SK-N-SH (cell line): ENCODE results near the gene BABAM1. TPM values are rescaled to one million over a fixed set of nuclear protein-coding genes. Genes with fewer than 3 reads are reported as not detected.

Experiments
- CTCF ChIA-PET: fragments of 300-600, 350-600 bp; formaldehyde crosslinking; extraction: SDS; loops from one replicate; lab custom pipeline; 2021; lab: Yijun Ruan, JAX
- POLR2A ChIA-PET: fragments of 350-600 bp; sonication (Branson Sonifier 250); formaldehyde crosslinking; extraction: SDS; loops from one replicate; lab custom pipeline; 2020; ENCODE audit warnings: antibody characterized with exemption, inconsistent platforms; lab: Yijun Ruan, JAX
- DNase-seq: peaks from one replicate; pipeline ENCODE4 v3.0.0; 2012
- H2AFZ ChIP-seq: fragments of 200-600 bp; sonication (generic); 2 replicates; pipeline ENCODE4 v1.8.1; 2016; ENCODE audit warnings: antibody characterized with exemption, mild to moderate bottlenecking, low read depth
- H3F3A ChIP-seq: fragments of 200-600 bp; sonication (generic); replicated peaks from 2 replicates; pipeline ENCODE3; 2016; ENCODE audit warnings: antibody characterized with exemption, mild to moderate bottlenecking; ENCODE audit not compliant: insufficient read depth
- H3K27ac ChIP-seq, 2 experiments: fragments of 200-500 bp in 1 of 2; fragments of 200-600 bp in 1 of 2; sonication (Bioruptor generic) in 1 of 2; sonication (generic), shearing (Covaris generic) in 1 of 2; 2 replicates each; pipeline versions ENCODE4 v1.5.1 to v1.6.1; 2014 to 2016; ENCODE audit warnings: low read depth in 2 of 2, inconsistent platforms in 1 of 2, low read length in 1 of 2, mild to moderate bottlenecking in 1 of 2, mixed read lengths in 1 of 2
- H3K27me3 ChIP-seq: fragments of 200-600 bp; sonication (generic), shearing (Covaris generic); 2 replicates; pipeline ENCODE4 v1.6.1; 2016; ENCODE audit warnings: mixed run types; ENCODE audit not compliant: insufficient read depth
- H3K36me3 ChIP-seq, 2 experiments: fragments of 200-500 bp in 1 of 2; fragments of 200-600 bp in 1 of 2; sonication (Bioruptor generic) in 1 of 2; sonication (generic) in 1 of 2; replicated peaks in 1 of 2; 2 replicates each; pipeline versions ENCODE3 to v1.5.1; 2014 to 2016; ENCODE audit warnings: low read length in 1 of 2, mild to moderate bottlenecking in 1 of 2; ENCODE audit not compliant: insufficient read depth in 2 of 2, control insufficient read depth in 1 of 2
- H3K4me1 ChIP-seq, 2 experiments: fragments of 200-500 bp in 1 of 2; fragments of 200-600 bp in 1 of 2; sonication (Bioruptor generic) in 1 of 2; sonication (generic), shearing (Covaris generic) in 1 of 2; 2 replicates each; pipeline versions ENCODE4 v1.5.1 to v1.6.1; 2014 to 2016; ENCODE audit warnings: low read depth in 1 of 2, low read length in 1 of 2, mixed run types in 1 of 2; ENCODE audit not compliant: insufficient read depth in 2 of 2, control insufficient read depth in 1 of 2
- H3K4me2 ChIP-seq: fragments of 200-600 bp; sonication (generic), shearing (Covaris generic); 2 replicates; pipeline ENCODE4 v1.6.1; 2017; ENCODE audit warnings: mixed run types
- H3K4me3 ChIP-seq, 2 experiments: fragments of 200-500 bp in 1 of 2; fragments of 200-600 bp in 1 of 2; sonication (Bioruptor generic) in 1 of 2; sonication (generic), shearing (Covaris generic) in 1 of 2; 2 replicates each; pipeline versions ENCODE4 v1.5.1 to v1.8.1; 2014 to 2016; ENCODE audit warnings: low read depth in 2 of 2, inconsistent platforms in 1 of 2, low read length in 1 of 2, mild to moderate bottlenecking in 1 of 2, mixed read lengths in 1 of 2, moderate library complexity in 1 of 2
- H3K79me2 ChIP-seq: fragments of 200-600 bp; sonication (generic); 2 replicates; pipeline ENCODE4 v1.8.1; 2017; ENCODE audit warnings: mild to moderate bottlenecking; ENCODE audit not compliant: insufficient read depth
- H3K9ac ChIP-seq: fragments of 200-600 bp; sonication (generic); 2 replicates; pipeline ENCODE4 v1.6.1; 2017; ENCODE audit warnings: mixed run types
- H3K9me2 ChIP-seq: fragments of 200-600 bp; sonication (generic); 2 replicates; pipeline ENCODE4 v1.6.1; 2017; ENCODE audit warnings: mixed run types
- H3K9me3 ChIP-seq: fragments of 200-600 bp; sonication (generic); 2 replicates; pipeline ENCODE4 v1.6.1; 2017; ENCODE audit warnings: mixed run types, mild to moderate bottlenecking, moderate library complexity
- H4K20me1 ChIP-seq: fragments of 200-600 bp; sonication (generic); 2 replicates; pipeline ENCODE4 v1.6.1; 2017; ENCODE audit warnings: mild to moderate bottlenecking, mixed run types; ENCODE audit not compliant: insufficient read depth
- CHD2 ChIP-seq: fragments of 150-350 bp; IDR thresholded peaks from 2 replicates; pipeline ENCODE4 v1.6.1; 2018; ENCODE audit warnings: low read length; ENCODE audit not compliant: partially characterized antibody
- ELF1 ChIP-seq: IDR thresholded peaks from 2 replicates; pipeline ENCODE4 v1.4.0; 2012
- GATA2 ChIP-seq: sonication (generic); formaldehyde crosslinking; IDR thresholded peaks from 2 replicates; pipeline ENCODE4 v1.5.0; 2020; ENCODE audit warnings: mild to moderate bottlenecking, missing genetic modification reagents
- MXI1 ChIP-seq: IDR thresholded peaks from 2 replicates; pipeline ENCODE4 v1.6.1; 2012; ENCODE audit warnings: mild to moderate bottlenecking, low read depth, low read length, improper control_type of control experiment
- TCF12 ChIP-seq: IDR thresholded peaks from 2 replicates; pipeline ENCODE4 v1.4.0; 2012
- TEAD4 ChIP-seq: IDR thresholded peaks from 2 replicates; pipeline ENCODE4 v1.4.0; 2012; ENCODE audit warnings: mild to moderate bottlenecking, borderline replicate concordance; ENCODE audit not compliant: insufficient read depth
- YY1 ChIP-seq: IDR thresholded peaks from 2 replicates; pipeline ENCODE4 v1.4.0; 2012; ENCODE audit warnings: low read depth, mild to moderate bottlenecking
- WGBS: methylation state at CpG from one replicate; pipeline ENCODE4 v1.1.6; 2017; ENCODE audit warnings: low lambda C conversion rate; 5-methylcytosine and 5-hydroxymethylcytosine counted together
- polyA plus RNA-seq, 3 experiments: library from polyadenylated mRNA; depleted of rRNA; stranded (reverse); fragments of >200 nt; gene quantifications; 2 replicates each; pipeline ENCODE4 v1.2.3, GENCODE V29; 2012
- TF ChIP-seq, protein P1 (sequence below): IDR thresholded peaks from 2 replicates; pipeline ENCODE4 v1.4.0; 2012; ENCODE audit warnings: low read depth, borderline replicate concordance

Gene BABAM1
- polyA plus RNA-seq, 1 of the 3 experiments (the other 2 are of a cell fraction) = 192 TPM

DNA sequence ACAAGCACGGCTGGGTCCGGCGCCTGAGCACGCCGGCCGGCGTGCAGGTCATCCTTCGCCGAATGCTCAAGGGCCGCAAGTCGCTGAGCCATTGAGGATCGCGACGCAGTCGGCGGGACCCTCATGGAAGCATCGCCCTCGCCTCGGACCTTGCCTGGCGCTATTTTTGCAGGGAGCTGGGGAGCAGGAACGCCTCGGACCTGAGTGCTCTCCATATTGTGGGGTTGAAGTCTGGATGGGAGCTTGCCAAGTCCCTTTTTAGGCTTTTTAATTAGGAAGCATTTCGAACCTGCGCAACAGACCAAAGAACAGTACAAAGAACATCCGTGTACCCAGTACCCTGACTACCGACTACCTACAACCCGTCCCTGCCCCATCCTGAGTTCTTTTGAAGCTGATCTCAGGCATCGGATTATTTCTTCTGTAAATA, 39.1 kb downstream of the BABAM1 start:
- Histone ChIP-seq H3K4me3 (peak overlapping the region; percentile 73 to 86), H3K27me3 (no peaks in the 10 kb centered on the region), H3K79me2 (peaks cover 40% of the 10 kb centered on the region), H3K9ac (peak overlapping the region; percentile 76), H3K27ac (peak overlapping the region; percentile 72 to 96), H3F3A (peaks cover 18% of the 10 kb centered on the region), H3K4me1 (peaks cover 12 to 38% of the 10 kb centered on the region in 2 experiments), H3K4me2 (peak overlapping the region; percentile 92), H3K9me2 (no peaks in the 10 kb centered on the region), H3K9me3 (no peaks in the 10 kb centered on the region), H3K36me3 (no peaks in the 10 kb centered on the region), H4K20me1 (peaks cover 2% of the 10 kb centered on the region), H2AFZ (peak overlapping the region; percentile 87)
- TF ChIP-seq GATA2 (CRISPR knock-in tag) = no peak
- 0 out of 2 replicates have a peak, but pooled peaks have one; percentile 66 for TF ChIP-seq MXI1
- CTCF ChIA-PET = interaction anchor here (0.9 to 1.3 kb wide), 3 partner anchors 10 to 42 kb away, joined by 3 to 4 read pairs (median 4); no protein-coding TSS in a partner anchor
- 2% methylated on average over 28 of the region's 28 CpGs for WGBS
- POLR2A ChIA-PET = interaction anchor here (0.6 to 1.6 kb wide), 4 partner anchors 13 to 136 kb away, joined by 3 to 7 read pairs (median 4); no protein-coding TSS in a partner anchor
- no peak for DNase-seq

GRCh38 chr19:17307876-17308377, 40.7 kb downstream of the BABAM1 start:
- POLR2A ChIA-PET = interaction anchor here (0.6 kb wide), 1 partner anchor 17 kb away, joined by 3 read pairs; no protein-coding TSS in a partner anchor
- CTCF ChIA-PET = interaction anchor here (0.7 to 1.3 kb wide), 2 partner anchors 78 to 158 kb away, joined by 3 to 4 read pairs; no protein-coding TSS in a partner anchor
- Histone ChIP-seq H3K4me1 (peaks cover 18 to 30% of the 10 kb centered on the region in 2 experiments), H3K9ac (no peak overlapping the region), H3K79me2 (peaks cover 57% of the 10 kb centered on the region), H3K9me3 (no peaks in the 10 kb centered on the region), H4K20me1 (peaks cover 14% of the 10 kb centered on the region), H3K4me3 (no peak overlapping the region), H3F3A (peaks cover 18% of the 10 kb centered on the region), H2AFZ (no peak overlapping the region), H3K27ac (no peak overlapping the region; a peak in 1 of 4 replicates), H3K4me2 (no peak overlapping the region), H3K9me2 (no peaks in the 10 kb centered on the region), H3K27me3 (no peaks in the 10 kb centered on the region), H3K36me3 (peaks cover 0 to 2% of the 10 kb centered on the region in 2 experiments)
- 94% methylated on average over 8 of the region's 8 CpGs for WGBS
- TF ChIP-seq YY1 = no peak
- no peak for TF ChIP-seq TEAD4
- TF ChIP-seq, protein P1, sequence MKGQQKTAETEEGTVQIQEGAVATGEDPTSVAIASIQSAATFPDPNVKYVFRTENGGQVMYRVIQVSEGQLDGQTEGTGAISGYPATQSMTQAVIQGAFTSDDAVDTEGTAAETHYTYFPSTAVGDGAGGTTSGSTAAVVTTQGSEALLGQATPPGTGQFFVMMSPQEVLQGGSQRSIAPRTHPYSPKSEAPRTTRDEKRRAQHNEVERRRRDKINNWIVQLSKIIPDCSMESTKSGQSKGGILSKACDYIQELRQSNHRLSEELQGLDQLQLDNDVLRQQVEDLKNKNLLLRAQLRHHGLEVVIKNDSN = no peak
- no peak for TF ChIP-seq TCF12
- no peak for TF ChIP-seq CHD2
- no peak for TF ChIP-seq ELF1
- no peak for DNase-seq
